ENCODE data around the gene DNAJB11.
A peak's percentile ranks its signal among the peaks of the same experiment; 100 is the strongest.

The DNAJB11 gene

GRCh38 chr3:186613637-186614265, 43.2 kb downstream of the DNAJB11 start:
- TF ChIP-seq EZH2phosphoT487 (conservative IDR thresholded peaks at IDR 0.05; ENCODE audit: low read length) (no peak), CTCF (IDR thresholded peaks at IDR 0.05; ENCODE audit: insufficient read depth, low read length, poor library complexity, severe bottlenecking) (no peak)
- H2AFZ ChIP-seq (ENCODE audit: low read depth, low read length, severe bottlenecking): peak overlapping the region; percentile 83
- H3K36me3 ChIP-seq (ENCODE audit: low read length): no peaks in the 10 kb centered on the region
- no peak overlapping the region for H3K27ac ChIP-seq (ENCODE audit: low read depth, low read length)
- no peak overlapping the region for H3K4me2 ChIP-seq (ENCODE audit: low read depth, low read length, poor library complexity, severe bottlenecking)
- H3K4me3 ChIP-seq (ENCODE audit: insufficient read depth, low read length, poor library complexity, severe bottlenecking): no peak overlapping the region
- H3F3A ChIP-seq (ENCODE audit: insufficient read depth): no peaks in the 10 kb centered on the region
- no peaks in the 10 kb centered on the region for H3K79me2 ChIP-seq (ENCODE audit: insufficient read depth, low read length)
- H3K9me3 ChIP-seq (ENCODE audit: insufficient read depth, low read length): no peaks in the 10 kb centered on the region
- H3K9ac ChIP-seq (ENCODE audit: low read length): no peak overlapping the region
- H3K27me3 ChIP-seq (ENCODE audit: low read length): no peaks in the 10 kb centered on the region
- no peaks in the 10 kb centered on the region for H3K9me2 ChIP-seq (replicated peaks; ENCODE audit: insufficient read depth, low read length)
- H4K20me1 ChIP-seq (ENCODE audit: low read depth, low read length): no peaks in the 10 kb centered on the region

- Histone ChIP-seq H3K36me3 (ENCODE audit: low read length) (no peaks in the 10 kb centered on the region), H3K4me3 (ENCODE audit: insufficient read depth, low read length, poor library complexity, severe bottlenecking) (no peak overlapping the region), H3F3A (ENCODE audit: insufficient read depth) (no peaks in the 10 kb centered on the region), H3K27me3 (ENCODE audit: low read length) (no peaks in the 10 kb centered on the region), H3K4me2 (ENCODE audit: low read depth, low read length, poor library complexity, severe bottlenecking) (peak overlapping the region; percentile 49), H4K20me1 (ENCODE audit: low read depth, low read length) (no peaks in the 10 kb centered on the region), H3K79me2 (ENCODE audit: insufficient read depth, low read length) (no peaks in the 10 kb centered on the region), H3K9ac (ENCODE audit: low read length) (0 out of 2 replicates have a peak overlapping the region, but pooled peaks have one; percentile 15), H2AFZ (ENCODE audit: low read depth, low read length, severe bottlenecking) (peak overlapping the region; percentile 83), H3K9me3 (ENCODE audit: insufficient read depth, low read length) (no peaks in the 10 kb centered on the region), H3K9me2 (replicated peaks; ENCODE audit: insufficient read depth, low read length) (no peaks in the 10 kb centered on the region), H3K27ac (ENCODE audit: low read depth, low read length) (no peak overlapping the region)
- TF ChIP-seq EZH2phosphoT487 (conservative IDR thresholded peaks at IDR 0.05; ENCODE audit: low read length) (no peak), CTCF (IDR thresholded peaks at IDR 0.05; ENCODE audit: insufficient read depth, low read length, poor library complexity, severe bottlenecking) (no peak)
Measured at GRCh38 chr3:186614266-186614596, 43.7 kb downstream of the DNAJB11 start.

- H3K27ac ChIP-seq (ENCODE audit: low read depth, low read length): no peak overlapping the region
- TF ChIP-seq EZH2phosphoT487 (conservative IDR thresholded peaks at IDR 0.05; ENCODE audit: low read length) (no peak), CTCF (IDR thresholded peaks at IDR 0.05; ENCODE audit: insufficient read depth, low read length, poor library complexity, severe bottlenecking) (peak; percentile 92)
Measured at GRCh38 chr3:186614597-186615483, 44.3 kb downstream of the DNAJB11 start.

More at GRCh38 chr3:186614597-186615483, 44.3 kb downstream of the DNAJB11 start:
- H2AFZ ChIP-seq (ENCODE audit: low read depth, low read length, severe bottlenecking): peak overlapping the region; percentile 83
- H3K9me3 ChIP-seq (ENCODE audit: insufficient read depth, low read length): no peaks in the 10 kb centered on the region
- H3F3A ChIP-seq (ENCODE audit: insufficient read depth): no peaks in the 10 kb centered on the region
- H3K4me2 ChIP-seq (ENCODE audit: low read depth, low read length, poor library complexity, severe bottlenecking): peak overlapping the region; percentile 49
- 0 out of 2 replicates have a peak overlapping the region, but pooled peaks have one; percentile 15 for H3K9ac ChIP-seq (ENCODE audit: low read length)
- H3K36me3 ChIP-seq (ENCODE audit: low read length): no peaks in the 10 kb centered on the region
- no peaks in the 10 kb centered on the region for H3K79me2 ChIP-seq (ENCODE audit: insufficient read depth, low read length)
- no peaks in the 10 kb centered on the region for H4K20me1 ChIP-seq (ENCODE audit: low read depth, low read length)
- H3K4me3 ChIP-seq (ENCODE audit: insufficient read depth, low read length, poor library complexity, severe bottlenecking): no peak overlapping the region
- H3K27me3 ChIP-seq (ENCODE audit: low read length): no peaks in the 10 kb centered on the region
- H3K9me2 ChIP-seq (replicated peaks; ENCODE audit: insufficient read depth, low read length): no peaks in the 10 kb centered on the region

Measured in SU-DHL-6 (cell line).